H1 (cell line): ENCODE results near the gene EBF3. TPM values are rescaled to one million over a fixed set of nuclear protein-coding genes. Genes with fewer than 3 reads are reported as not detected.

Experiments
- CBX5 ChIP-seq: fragments of 300-800, 300-1000 bp; sonication (generic); IDR thresholded peaks from 2 replicates; pipeline ENCODE4 v1.7.1; 2016; ENCODE audit warnings: antibody characterized with exemption, low read length, low read depth
- CTCF ChIP-seq, 3 experiments: IDR thresholded peaks; 1 replicate in 2 of 3; 2 replicates in 1 of 3; pipeline versions ENCODE4 v1.5.1 to v1.6.1; 2011; ENCODE audit warnings: low read length in 3 of 3, mild to moderate bottlenecking in 3 of 3, inconsistent platforms in 2 of 3, low read depth in 1 of 3, moderate library complexity in 1 of 3; ENCODE audit not compliant: insufficient read depth in 1 of 3; ENCODE audit errors: control extremely low read depth in 1 of 3
- NANOG ChIP-seq: IDR thresholded peaks from 2 replicates; pipeline ENCODE4 v1.6.1; 2011; ENCODE audit warnings: low read length, low read depth, mild to moderate bottlenecking, inconsistent platforms; ENCODE audit not compliant: insufficient read depth, poor library complexity, severe bottlenecking
- NRF1 ChIP-seq: IDR thresholded peaks from 2 replicates; pipeline ENCODE4 v1.6.1; 2011; ENCODE audit warnings: mild to moderate bottlenecking, low read depth, low read length, improper control_type of control experiment
- SIRT6 ChIP-seq: IDR thresholded peaks from one replicate; pipeline ENCODE4 v1.7.1; 2012; ENCODE audit warnings: low read length, inconsistent platforms
- SUZ12 ChIP-seq: fragments of 200-600 bp; sonication (generic); IDR thresholded peaks from 2 replicates; pipeline ENCODE4 v1.6.1; 2012; ENCODE audit warnings: mild to moderate bottlenecking, inconsistent platforms, low read length, moderate library complexity, mixed read lengths
- TAF1 ChIP-seq: IDR thresholded peaks from 2 replicates; pipeline ENCODE4 v1.6.1; 2011; ENCODE audit warnings: mild to moderate bottlenecking, low read depth, low read length
- polyA plus RNA-seq, 7 experiments: library from polyadenylated mRNA; depleted of rRNA in 3 of 7; stranded (reverse) in 5 of 7; unstranded in 2 of 7; fragments of >200 nt in 5 of 7; fragments of 200-250 nt in 2 of 7; gene quantifications; 1 replicate in 5 of 7; 2 replicates in 1 of 7; 4 replicates in 1 of 7; pipeline versions ENCODE4 v1.2.1 to v1.2.3, GENCODE V29; 2011 to 2013; ENCODE audit warnings: missing spikeins in 2 of 7, mixed read lengths in 2 of 7
- total RNA-seq: library from RNA; stranded (reverse); fragmentation: NEBNext Ultra II Directional; extraction: Animal tissue kit (Norgen Biotek cat#: 25700); gene quantifications from 2 replicates; pipeline ENCODE4 v1.2.1, GENCODE V29; 2021

EBF3 gene
- total and polyA plus RNA-seq, 2 of the 8 experiments (the other 6 are each of a cell fraction or from before 2014, with no cell fraction given), result 0.08 to 0.26 TPM

DNA sequence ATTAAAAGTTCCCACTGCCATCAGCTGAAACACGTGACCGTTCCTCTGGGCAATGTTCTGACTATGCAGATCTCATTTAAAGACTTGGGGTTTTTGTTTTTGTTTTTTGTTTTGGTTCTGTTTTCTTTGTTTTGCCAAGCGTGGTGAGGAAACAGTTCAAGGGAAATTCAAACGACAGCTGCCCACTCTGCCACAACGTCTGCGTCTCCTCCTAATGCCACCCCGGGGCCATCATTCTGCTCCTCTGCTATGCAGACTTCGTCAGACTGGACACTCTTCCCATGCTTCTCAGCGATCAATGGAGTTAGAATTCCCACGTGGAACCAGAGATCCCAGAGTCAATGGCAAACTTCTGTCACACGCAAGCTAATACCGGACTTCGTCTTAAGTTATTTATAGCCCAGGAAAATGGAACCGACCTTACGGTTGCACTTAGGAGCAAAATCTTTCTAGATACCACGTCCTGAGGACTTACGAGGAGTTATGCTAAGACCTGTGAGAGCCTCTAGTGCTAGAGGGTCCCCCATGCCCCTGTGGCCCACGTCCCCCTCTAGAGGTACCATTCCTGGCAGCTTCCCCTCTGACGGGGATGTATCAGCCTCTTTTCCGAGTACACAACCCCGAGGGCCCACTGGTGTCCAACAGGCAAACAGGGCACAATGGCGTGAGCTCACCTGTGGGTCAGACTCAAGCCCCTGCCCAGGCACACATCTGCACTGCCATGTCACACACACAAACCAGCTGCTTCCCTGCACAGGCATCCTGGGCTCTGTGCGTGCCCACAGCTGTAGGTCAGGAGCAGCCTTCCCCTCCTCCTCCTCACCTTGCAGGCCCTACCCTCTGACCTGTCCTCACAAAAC is 24.4 kb downstream of the EBF3 start (continued):
- TF ChIP-seq CTCF (IDR thresholded peaks at IDR 0.05; ENCODE audit: control extremely low read depth in 1 of 3, insufficient read depth in 1 of 3, low read depth in 1 of 3, low read length in 3 of 3) (no peak), NANOG (no peak), NRF1 (no peak), CBX5 (no peak), SUZ12 (no peak), TAF1 (no peak), SIRT6 (no peak)
